Measurements from ENCODE around the gene CAV1.
A peak's percentile ranks its signal among the peaks of the same experiment; 100 is the strongest.

Gene CAV1

DNA sequence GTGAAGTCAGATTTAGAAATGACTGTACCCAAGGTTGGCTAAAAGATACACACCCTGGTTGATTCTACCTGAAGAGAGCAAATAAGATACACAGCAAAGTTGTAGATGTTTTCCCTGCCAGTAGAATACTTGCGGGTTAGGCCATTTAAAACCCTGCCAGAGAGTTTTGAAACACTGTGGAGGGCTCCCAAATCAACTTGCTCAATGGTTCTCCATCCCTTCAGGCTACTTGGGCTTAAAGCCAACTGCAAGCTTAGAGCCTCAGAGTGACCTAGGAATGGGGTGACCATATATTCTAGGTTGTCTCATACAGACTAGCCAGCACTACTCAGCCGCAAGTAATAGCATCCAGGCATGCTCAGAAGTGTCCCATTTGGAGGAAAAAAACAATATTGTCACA lies 10.0 kb downstream of the CAV1 start:
- DNase-seq: no peak

DNA sequence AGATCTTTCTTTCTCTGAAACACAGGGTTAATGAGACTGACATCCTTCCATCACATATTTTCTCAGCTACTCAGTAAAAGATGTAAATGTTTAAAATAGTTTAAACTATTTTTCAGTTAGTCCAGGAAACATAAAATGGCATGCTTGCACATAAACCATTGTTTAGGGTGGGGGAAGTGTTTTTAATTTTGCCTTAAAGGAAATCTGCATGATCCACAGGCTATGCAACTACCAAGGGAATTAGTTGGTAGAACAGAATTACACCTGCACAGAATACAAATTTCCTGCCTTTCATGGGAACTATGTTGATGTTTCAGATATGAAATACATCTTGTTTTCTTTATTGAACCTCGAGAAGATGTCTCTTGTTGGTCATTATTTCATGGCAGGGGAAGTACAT lies 10.6 kb downstream of the CAV1 start:
- DNase-seq: no peak

DNA sequence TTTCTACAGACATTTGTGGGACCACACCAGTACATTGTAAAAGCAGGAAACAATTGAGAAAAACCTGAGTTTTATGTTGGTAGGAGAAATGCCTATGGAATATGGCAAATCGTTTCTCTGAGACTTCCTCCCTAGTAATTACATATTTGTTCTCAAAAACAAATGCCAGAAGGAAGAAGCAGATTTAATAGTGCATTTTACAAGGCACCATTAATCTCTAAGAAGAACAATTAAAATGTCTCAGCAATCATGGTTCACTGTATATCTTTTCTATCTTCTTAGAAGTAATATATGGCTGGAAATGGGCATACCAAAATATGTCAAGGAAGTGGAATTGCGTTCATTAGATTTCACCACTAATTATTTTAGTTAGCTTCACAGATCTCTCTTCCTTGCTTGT lies 13.3 kb downstream of the CAV1 start:
- DNase-seq: no peak

DNA sequence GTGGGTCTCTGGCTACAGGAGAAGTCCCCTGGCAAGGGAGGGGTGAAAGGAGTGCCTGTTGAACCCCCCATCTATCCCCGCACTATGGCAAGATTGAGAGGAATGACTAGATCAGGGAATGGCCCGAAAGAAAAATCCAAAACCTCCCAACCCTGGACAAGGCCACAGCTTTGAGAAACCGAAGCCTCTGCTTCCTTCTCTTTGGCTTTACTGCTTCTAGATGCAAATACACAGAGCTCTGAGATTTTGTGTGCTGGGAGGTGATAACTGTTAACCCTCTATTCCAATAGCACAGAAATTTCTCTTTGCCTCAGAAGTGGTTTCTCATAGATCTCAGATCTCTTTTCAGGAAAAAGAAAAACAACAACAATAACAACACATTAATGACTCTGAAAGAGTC lies 15.0 kb downstream of the CAV1 start:
- no peak for DNase-seq

DNA sequence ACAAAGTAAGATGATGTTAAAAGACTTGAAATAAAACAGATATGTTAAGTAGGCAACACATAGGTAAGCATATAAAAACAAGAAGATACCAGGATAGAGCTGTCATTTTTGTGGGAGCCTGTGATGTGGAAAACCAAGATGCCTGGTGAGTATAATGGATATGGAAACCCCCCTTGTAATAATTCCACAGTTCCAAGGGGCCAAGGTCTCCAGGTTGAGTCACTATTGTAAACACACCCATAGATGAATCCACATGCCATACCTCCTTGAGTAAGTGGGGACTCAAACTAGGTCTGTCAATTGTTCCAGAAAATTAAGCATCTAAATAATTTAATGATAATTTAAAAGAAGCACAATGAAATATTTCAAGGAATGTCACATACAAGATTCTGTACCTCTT lies 15.9 kb downstream of the CAV1 start:
- no peak for DNase-seq

DNA sequence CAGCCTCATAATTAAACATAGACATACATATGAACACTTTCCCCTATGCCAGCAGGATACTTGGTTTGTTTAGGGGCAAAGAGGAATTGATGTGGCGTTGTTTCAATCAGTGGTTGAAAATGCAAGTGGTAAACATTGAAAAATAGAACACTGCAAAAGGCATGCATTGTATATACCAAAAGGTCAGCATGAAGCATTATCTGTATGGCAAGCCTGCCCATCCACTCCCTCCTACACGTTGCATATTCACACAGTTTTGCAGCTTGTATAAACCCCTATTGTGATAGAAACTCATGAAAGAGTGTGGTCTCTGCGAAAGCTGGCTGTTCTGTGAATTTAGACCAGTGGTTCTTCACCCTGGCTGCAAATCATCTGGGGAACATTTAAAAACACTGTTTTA lies 17.1 kb downstream of the CAV1 start:
- DNase-seq: no peak

DNA sequence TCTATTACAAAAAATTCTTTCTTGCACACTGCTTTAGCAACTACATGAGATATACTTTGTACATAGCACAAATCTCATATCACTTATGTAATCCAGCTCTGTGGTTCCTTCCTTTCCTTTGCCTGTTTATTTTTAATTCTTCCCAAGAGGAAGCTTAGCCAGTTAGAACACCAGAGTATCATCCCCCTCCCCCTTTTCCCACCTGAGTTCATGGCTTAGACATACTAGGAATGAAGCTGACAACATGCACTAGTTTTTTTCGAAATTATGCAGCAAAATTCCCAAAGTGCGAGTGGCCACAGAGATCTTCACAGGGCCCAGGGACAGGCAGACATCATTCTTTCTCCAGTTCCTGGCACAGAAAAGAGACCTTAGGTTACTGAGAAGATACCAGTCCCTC lies 17.8 kb downstream of the CAV1 start:
- no peak for DNase-seq

DNA sequence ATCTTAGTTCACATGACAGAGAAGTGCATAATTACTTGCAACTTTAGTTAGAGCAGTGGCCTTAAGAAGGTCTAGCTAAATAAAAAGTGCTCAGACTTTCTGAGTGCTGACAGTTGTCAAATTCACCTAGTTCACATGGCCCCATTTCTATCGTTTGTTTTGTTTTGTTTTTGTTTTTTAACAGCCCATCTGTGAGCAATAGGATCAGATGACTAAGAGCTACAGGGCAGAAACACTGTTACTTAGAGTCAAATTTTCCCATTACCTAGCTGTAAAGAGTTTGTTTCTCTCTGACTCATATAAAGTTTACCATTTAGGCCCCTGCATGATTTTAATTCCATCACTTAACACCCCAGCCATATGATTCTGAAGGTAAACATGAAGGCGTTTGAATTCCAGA lies 18.8 kb downstream of the CAV1 start:
- no peak for DNase-seq

DNA sequence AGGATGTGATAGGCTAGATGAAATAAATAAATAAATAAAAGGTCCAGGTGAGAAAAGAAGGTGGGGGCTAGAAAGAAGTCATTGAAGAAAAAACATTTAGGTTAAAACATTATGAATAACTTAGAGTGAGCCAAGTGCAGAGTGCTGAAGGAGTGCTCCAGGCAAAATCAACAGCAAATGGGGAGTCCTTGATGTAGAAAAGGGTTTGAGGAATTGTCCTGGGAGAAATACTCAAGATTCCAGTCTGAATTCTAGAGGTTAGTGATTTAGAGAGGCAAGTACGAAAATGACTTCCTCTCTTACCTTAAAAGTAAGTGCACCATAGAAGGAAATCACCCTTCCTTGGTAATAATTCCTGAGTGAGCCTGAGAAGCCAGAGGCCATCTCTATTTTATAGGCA lies 19.7 kb downstream of the CAV1 start:
- DNase-seq: no peak

DNA sequence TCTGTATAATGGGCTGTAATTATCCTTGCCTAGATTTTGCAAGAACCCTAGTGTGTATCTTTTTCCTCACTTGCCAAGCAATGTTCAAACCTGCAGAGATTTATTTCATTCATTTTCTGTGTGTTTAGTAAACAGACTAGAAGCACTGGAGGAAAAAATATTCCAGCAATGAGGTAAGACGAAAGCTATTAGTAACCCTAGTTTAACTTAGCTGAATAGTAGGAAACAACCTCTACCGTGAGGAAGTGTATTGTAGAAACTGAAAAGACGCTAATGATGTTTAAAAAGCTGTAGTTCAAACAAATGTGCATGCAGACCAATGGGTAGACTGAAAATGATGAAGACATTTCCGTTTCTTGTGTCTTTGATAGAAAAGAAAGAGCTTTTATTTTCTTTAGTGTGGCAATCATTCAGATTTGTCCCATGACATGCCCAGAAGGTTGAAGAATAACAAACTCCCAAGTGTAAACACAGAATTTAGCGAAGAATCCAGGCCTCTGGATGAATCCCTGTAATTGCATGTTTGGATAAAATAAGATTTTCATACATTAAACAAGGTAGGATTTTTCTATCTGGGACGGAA lies 20.7 kb downstream of the CAV1 start:
- no peak for DNase-seq

DNA sequence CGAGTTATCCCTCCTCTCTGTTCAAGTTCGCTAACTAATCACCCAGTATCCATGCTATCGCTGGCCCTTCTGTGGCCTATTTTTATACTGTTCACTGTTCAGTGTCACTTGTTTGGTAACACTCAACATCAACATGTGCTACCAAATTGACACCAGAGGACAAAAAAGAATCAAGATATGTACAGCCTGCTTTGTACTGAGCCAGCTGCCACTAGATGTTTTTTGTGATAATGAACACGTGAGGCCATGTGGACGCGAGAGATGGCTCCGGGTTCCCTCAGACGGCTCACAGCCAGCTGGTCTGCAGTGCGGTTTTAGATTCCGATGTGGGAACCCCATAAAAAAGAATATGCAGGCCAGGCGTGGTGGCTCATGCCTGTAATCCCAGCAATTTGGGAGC lies 21.2 kb downstream of the CAV1 start:
- DNase-seq: no peak

DNA sequence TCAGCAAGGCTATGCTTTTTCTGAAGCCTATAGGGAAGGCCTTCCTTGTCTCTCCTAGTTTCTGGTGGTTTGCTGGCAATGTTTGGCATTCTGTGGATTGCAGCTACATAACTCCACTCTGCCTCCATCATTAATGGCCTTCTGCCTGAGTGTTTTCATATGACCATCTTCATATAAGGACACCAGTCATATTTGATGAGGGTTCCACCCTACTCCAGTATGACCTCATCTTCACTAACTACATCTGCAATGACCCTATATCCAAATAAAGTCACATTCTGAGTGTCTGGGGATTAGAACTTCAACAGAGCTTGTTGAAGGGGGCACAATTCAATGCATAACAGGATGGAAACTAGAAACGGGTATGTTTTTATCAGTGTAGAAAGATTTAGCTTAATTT lies 22.1 kb downstream of the CAV1 start:
- DNase-seq: no peak

DNA sequence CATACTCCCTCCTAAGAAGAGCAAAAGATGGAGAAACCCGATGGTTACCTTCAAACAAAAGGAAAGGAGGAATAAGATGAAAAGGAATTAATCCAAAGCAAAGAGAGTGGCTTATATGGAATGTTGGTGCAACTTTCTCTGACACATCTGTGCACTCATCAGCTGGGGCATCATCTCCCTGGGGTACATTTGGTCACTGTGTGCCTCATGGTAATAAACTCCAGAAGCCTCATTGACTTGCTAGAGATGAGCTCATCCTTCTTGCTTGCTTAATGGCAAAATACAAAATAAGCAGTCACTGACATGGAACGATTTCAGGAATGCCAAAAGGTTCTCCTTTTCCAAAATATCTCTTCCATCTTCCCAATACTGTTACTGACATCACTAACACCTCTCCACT lies 22.5 kb downstream of the CAV1 start:
- no peak for DNase-seq

DNA sequence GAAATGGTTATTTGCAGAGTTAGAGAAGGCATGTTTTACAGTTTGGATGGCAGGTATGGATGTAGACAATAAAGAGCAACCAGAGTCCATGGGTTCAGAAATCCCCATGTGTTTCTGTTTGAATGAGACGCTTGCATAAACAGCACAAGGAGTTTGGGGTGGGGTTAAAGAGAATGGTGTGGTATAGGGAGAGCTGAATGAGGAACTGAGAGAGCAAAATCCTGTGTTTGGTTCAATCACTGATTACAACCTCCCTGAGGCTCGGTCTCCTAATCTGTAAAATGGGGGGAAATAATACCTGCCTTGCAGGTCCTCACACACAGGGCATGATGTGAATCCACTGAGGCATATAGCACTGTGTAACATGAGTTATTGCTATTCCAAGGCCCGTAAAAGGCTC lies 23.7 kb downstream of the CAV1 start:
- no peak for DNase-seq

DNA sequence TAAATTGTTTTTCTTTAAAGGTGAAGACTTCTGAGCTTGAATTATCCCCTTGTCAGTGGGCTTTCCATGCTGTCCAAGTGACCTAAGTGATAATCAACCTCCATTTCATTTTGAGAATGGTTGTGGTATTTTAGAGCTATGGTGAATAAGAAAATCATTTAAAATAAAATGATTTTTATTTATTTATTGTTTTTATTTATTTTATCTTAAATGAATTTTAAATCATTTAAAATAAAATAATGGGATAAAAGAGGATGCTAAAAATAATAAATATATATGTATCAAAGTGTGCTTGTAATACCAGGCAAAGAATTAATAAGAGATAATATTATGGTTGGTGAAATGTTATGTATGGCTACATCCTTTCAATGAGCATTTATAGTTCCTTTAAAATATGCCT lies 24.5 kb downstream of the CAV1 start:
- DNase-seq: no peak

DNA sequence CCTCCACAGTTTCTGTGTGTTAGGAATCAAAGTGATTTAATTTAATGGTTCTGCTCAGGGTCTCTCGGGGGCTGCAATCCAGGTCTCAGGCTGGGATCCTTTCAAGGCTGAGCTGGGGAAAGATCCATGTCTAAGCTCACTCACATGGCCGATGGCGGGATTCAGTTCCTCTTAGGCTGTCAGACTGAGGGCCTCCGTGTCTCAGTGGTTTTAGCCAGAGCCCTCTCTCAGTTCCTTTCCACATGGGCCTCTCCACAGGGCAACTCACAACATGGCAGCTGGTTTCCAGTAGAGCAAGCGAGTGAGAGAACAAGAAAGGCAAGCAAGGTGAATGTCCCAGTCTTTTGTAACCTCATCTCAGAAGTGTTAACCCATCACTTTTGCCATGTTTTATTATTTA lies 26.9 kb downstream of the CAV1 start:
- no peak for DNase-seq

DNA sequence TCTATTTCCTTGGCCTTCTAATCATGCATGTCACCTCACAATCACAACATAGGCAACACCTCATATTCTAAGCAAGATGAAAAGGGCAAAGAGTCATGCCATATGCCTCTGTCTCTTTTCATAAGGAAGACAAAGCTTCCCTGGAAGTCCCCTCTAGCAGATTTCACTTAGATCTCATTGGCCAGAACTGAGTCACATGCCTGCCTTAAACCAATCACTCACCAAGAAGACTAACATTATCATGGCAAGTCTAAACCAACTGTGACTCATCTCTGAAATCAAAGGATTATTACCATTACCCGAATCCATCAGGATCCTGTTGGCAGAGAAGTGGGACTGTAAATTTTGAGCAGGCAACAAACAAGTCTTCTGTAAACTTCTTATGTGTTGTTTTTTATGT lies 27.8 kb downstream of the CAV1 start:
- DNase-seq: no peak

DNA sequence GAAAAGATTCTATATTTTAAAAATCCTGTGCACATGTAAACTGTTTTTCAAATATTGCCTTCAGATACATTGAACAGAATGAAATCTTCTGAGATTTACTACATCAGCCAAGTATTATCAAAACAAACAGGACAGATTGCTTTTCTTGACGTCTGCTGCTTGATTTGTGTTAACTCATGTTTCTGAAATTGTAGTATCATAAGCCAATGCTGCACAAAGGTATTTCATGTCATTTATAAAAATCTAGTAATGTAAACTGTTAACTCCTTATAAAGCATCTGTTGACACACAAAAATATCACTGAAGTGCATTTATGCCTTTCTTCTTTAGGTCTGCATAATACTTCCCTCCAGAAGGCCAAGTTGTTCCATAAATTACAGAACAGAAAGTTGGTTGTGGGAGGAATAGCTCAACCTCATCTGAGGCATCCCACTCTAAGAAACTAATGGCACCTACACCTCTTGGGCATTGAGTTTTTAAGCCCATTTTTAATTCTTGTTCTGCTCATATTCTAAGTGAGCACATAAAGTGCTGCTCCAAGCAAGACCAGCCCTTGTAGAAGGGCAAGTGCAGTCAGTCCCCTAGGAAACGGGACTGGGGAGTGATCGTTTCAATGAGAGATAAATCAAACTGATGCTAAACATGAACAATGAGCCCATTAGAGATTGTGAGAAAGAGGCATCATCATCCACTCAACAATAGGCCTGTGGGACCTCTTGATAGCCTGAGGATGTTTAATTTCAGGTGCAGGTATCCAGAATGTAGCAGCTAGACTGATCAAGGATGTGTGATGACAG lies 28.5 kb downstream of the CAV1 start:
- no peak for DNase-seq

DNA sequence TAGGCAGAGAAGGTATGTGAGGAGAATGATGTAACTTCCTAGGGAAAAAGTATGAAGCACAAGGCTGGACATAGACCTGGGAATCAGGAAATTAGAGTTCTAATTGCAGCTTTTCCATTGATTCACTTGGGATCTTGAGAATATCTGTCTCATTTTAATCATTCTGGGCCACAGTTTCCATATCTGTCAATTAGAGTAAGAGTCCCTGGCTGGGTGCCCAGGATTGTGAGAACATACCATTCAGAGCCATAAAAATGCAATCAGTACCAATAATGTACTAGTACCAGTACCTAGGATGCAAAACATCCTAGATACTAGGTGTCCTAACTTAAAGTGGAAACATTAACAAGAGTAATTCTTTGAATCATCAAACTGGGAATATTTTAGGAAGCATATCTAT lies 29.6 kb downstream of the CAV1 start:
- DNase-seq: no peak

DNA sequence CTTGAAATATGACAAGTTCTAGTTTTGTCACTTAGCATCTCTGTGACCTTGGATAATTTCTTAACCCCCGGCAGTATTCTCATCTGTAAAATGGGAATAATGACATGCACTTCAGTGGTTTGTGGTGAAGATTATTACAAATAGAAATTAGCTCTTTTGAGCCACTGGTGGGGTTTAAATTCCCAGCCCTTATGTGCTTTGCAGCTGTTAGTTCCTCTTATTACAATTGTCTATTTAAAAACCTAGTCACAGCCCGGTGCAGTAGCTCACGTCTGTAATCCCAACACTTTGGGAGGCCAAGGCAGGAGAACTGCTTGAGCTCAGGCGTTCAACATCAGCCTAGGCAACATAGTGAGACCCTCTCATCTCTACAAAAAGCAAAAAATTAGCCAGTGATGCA lies 30.1 kb downstream of the CAV1 start:
- DNase-seq: no peak

DNA sequence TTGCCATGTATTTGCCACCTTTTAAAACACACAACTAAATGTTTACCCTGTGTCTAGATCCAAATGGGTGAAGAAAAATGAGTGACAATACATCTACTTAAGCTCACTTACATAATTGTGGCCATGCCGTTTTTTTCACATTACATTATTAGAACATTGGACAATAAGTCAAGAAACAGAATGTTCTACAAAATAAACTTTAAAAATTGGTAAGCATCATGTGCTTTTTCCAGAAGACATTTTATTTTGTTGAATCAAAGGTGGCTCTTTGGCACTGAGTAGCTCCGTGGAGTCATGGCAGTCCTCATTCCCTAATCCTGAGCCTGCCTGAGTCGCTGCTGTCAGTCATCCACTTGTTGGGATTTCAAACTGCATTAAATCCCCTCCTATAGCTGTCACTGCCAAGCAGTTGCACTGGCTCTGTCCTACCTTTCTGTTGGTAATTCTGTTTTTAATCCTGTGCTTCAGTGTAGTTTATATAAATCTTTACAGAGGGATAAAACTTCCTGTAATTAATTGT lies 32.3 kb downstream of the CAV1 start:
- no peak for DNase-seq

DNA sequence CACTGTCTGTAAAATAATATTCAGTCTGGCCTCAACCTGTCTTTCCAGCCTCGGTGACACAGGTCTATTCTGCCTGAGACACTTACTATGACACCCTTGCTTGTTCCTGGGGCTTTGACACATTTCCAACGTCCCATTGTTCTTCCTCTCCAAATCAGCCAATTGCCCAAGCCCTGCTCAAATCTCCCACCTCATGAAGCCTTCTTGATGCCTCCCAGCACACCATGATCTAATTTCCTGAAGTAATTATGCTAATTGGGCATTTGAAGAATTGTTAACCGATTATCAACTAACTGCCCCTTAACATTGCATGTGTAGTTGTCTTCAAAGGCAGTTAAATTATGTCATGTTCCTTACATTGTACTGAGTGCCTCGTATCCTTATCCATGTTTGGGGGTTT lies 33.1 kb downstream of the CAV1 start:
- DNase-seq: no peak

DNA sequence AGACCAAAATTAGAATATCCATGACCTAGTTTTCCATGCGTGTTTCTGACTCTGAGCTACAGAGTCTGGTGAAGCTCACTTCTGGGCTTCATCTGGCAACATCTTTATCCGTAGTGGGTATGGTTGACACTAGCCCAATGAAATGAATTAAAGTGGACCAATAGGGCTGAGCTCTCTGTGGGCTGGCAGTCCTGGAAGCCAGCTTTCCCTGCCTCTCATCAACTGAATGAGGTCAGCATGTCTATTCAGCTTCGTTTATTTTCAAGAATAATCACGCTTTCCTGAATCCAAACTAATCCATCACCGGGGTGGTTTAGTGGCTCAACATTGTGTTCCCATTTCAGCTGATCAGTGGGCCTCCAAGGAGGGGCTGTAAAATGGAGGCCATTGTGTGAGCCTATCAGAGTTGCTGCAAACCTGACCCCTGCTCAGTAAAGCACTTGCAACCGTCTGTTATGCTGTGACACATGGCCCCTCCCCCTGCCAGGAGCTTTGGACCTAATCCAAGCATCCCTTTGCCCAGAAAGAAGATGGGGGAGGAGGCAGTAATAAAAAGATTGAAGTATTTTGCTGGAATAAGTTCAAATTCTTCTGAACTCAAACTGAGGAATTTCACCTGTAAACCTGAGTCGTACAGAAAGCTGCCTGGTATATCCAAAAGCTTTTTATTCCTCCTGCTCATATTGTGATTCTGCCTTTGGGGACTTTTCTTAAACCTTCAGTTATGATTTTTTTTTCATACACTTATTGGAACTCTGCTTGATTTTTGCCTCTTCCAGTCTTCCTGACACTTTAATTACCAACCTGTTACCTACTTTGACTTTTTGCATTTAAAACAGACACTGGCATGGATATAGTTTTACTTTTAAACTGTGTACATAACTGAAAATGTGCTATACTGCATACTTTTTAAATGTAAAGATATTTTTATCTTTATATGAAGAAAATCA lies 35.5 kb downstream of the CAV1 start:
- peak in 1 of 2 experiments; percentile 1 for DNase-seq
